OCI-LY3 (cell line): Measurements from ENCODE around the gene LENG8.
"Not testable (repeated sequence)": the region's sequence is repeated elsewhere in the genome, so short reads cannot be mapped to it uniquely, and the experiment has no call there.

Experiments
- H2AFZ ChIP-seq: fragments of 200-600, 300-600 bp; shearing (Covaris generic); 2 replicates; pipeline ENCODE4 v1.6.0; 2014; ENCODE audit warnings: antibody characterized with exemption, low read depth, low read length
- H3K27ac ChIP-seq: fragments of 200-600, 300-600 bp; sonication (generic); 2 replicates; pipeline ENCODE4 v1.5.1; 2014; ENCODE audit warnings: mild to moderate bottlenecking, low read length, moderate library complexity, mixed read lengths
- H3K27me3 ChIP-seq: fragments of 200-600, 300-600 bp; sonication (generic); 2 replicates; pipeline ENCODE4 v1.6.1; 2014; ENCODE audit warnings: low read depth, low read length, mixed read lengths
- H3K36me3 ChIP-seq: fragments of 200-600, 300-600 bp; sonication (generic); replicated peaks from 2 replicates; pipeline ENCODE3; 2014; ENCODE audit warnings: low read depth, low read length, mixed read lengths
- H3K4me1 ChIP-seq: fragments of 300-600, 200-600 bp; sonication (generic); 2 replicates; pipeline ENCODE4 v1.6.1; 2014; ENCODE audit warnings: low read length, mixed read lengths
- H3K4me2 ChIP-seq: fragments of 200-600, 300-600 bp; sonication (generic); 2 replicates; pipeline ENCODE4 v1.6.1; 2014; ENCODE audit warnings: low read length, mixed read lengths
- H3K4me3 ChIP-seq: fragments of 300-600, 200-600 bp; sonication (generic); 2 replicates; pipeline ENCODE4 v1.5.1; 2014; ENCODE audit warnings: antibody characterized with exemption, mild to moderate bottlenecking, low read length, moderate library complexity
- H3K79me2 ChIP-seq: fragments of 300-600, 200-600 bp; shearing (Covaris generic); 2 replicates; pipeline ENCODE4 v1.6.1; 2014; ENCODE audit warnings: mild to moderate bottlenecking, low read length, mixed read lengths
- H3K9ac ChIP-seq: fragments of 300-600, 200-600 bp; shearing (Covaris generic); 2 replicates; pipeline ENCODE4 v1.6.0; 2014; ENCODE audit warnings: mild to moderate bottlenecking, low read length, moderate library complexity
- H3K9me3 ChIP-seq: fragments of 200-600, 300-600 bp; shearing (Covaris generic); 2 replicates; pipeline ENCODE4 v1.6.1; 2014; ENCODE audit warnings: low read length, mixed read lengths; ENCODE audit not compliant: insufficient read depth
- H4K20me1 ChIP-seq: fragments of 200-600, 300-600 bp; sonication (generic); 2 replicates; pipeline ENCODE4 v1.6.1; 2016; ENCODE audit warnings: low read length, mixed read lengths; ENCODE audit not compliant: insufficient read depth
- CTCF ChIP-seq: fragments of 200-600, 300-600 bp; sonication (generic); IDR thresholded peaks from 2 replicates; pipeline ENCODE4 v1.5.1; 2014; ENCODE audit warnings: antibody characterized with exemption, low read length, low read depth
- EZH2phosphoT487 ChIP-seq: fragments of 200-600 bp; shearing (Covaris generic); IDR thresholded peaks from 2 replicates; pipeline ENCODE4 v1.6.1; 2018; ENCODE audit warnings: antibody characterized with exemption, mixed run types, low read depth

Gene LENG8

GRCh38 chr19:54439174-54439851 lies 9.7 kb upstream of the LENG8 start:
- H3K9ac ChIP-seq, result no peak overlapping the region

GRCh38 chr19:54440641-54441040 lies 8.4 kb upstream of the LENG8 start:
- H3K27me3 ChIP-seq, result no peaks in the 10 kb centered on the region
- H3K27ac ChIP-seq, result no peak overlapping the region
- H3K4me2 ChIP-seq, result no peak overlapping the region
- peaks cover 21% of the 10 kb centered on the region for H3K36me3 ChIP-seq
- H2AFZ ChIP-seq, result no peak overlapping the region
- no peaks in the 10 kb centered on the region for H3K9me3 ChIP-seq
- no peak overlapping the region for H3K9ac ChIP-seq
- TF ChIP-seq CTCF (no peak), EZH2phosphoT487 (no peak)
- H3K79me2 ChIP-seq, result no peaks in the 10 kb centered on the region
- H3K4me3 ChIP-seq, result no peak overlapping the region
- H4K20me1 ChIP-seq, result peaks cover 11% of the 10 kb centered on the region; the same call in 1 of the 2 replicates
- H3K4me1 ChIP-seq, result no peaks in the 10 kb centered on the region

More at GRCh38 chr19:54439174-54439851, 9.7 kb upstream of the LENG8 start:
- Histone ChIP-seq H3K79me2 (no peaks in the 10 kb centered on the region), H3K36me3 (peaks cover 13% of the 10 kb centered on the region), H3K27me3 (no peaks in the 10 kb centered on the region), H3K4me1 (no peaks in the 10 kb centered on the region), H2AFZ (no peak overlapping the region), H3K27ac (no peak overlapping the region), H3K4me2 (no peak overlapping the region), H3K9me3 (no peaks in the 10 kb centered on the region), H3K4me3 (no peak overlapping the region), H4K20me1 (peaks cover 15% of the 10 kb centered on the region; the same call in 1 of the 2 replicates)
- TF ChIP-seq CTCF, result peak; percentile 47
- TF ChIP-seq EZH2phosphoT487, result no peak

- no peak overlapping the region for H3K27ac ChIP-seq
- no peaks in the 10 kb centered on the region for H3K27me3 ChIP-seq
- H3K36me3 ChIP-seq, result peaks cover 20% of the 10 kb centered on the region
- H3K79me2 ChIP-seq, result peaks cover 29% of the 10 kb centered on the region
- TF ChIP-seq CTCF (no peak), EZH2phosphoT487 (no peak)
- H2AFZ ChIP-seq, result no peak overlapping the region
- no peak overlapping the region for H3K4me2 ChIP-seq
- peaks cover 7% of the 10 kb centered on the region for H4K20me1 ChIP-seq
- no peaks in the 10 kb centered on the region for H3K9me3 ChIP-seq
- H3K4me3 ChIP-seq, result no peak overlapping the region
- no peak overlapping the region for H3K9ac ChIP-seq
- H3K4me1 ChIP-seq, result peaks cover 10% of the 10 kb centered on the region
These were observed 4.3 kb upstream of the LENG8 start for GRCh38 chr19:54444737-54445136.

DNA sequence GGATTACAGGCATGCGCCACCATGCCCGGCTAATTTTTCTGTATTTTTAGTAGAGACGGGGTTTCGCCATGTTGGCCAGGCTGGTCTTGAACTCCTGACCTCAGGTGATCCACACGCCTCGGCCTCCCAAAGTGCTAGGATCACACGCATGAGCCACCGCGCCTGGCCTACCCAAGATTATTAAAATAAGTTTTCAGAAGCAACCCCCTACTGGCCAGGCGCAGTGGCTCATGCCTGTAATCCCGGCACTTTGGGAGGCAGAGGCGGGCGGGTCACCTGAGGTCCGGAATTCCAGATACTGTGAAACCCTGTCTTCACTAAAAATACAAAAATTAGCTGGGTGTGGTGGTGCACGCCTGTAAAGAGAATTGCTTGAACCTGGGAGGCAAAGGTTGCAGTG lies 2.6 kb upstream of the LENG8 start:
- not testable (repeated sequence) for H3K4me3 ChIP-seq, H3K27ac ChIP-seq, H3K9ac ChIP-seq, H3K4me2 ChIP-seq, H2AFZ ChIP-seq, H3K27me3 ChIP-seq, H3K9me3 ChIP-seq
- peaks cover 45% of the 10 kb centered on the region for H3K79me2 ChIP-seq
- H3K36me3 ChIP-seq, result peaks cover 22% of the 10 kb centered on the region
- H3K4me1 ChIP-seq, result peaks cover 22% of the 10 kb centered on the region
- peaks cover 19% of the 10 kb centered on the region for H4K20me1 ChIP-seq
